T-helper 2 cell treated with Interferon-gamma antibody and Interleukin-4, amounts not matched to agents 5 μg/mL and 100 μg/mL, for 36 hours (primary cell): ENCODE data around the gene ANKS1B.
"Not testable (repeated sequence)": the region's sequence is repeated elsewhere in the genome, so short reads cannot be mapped to it uniquely, and the experiment has no call there.

Experiments
- DNase-seq: peaks from one replicate; pipeline ENCODE4 v3.0.0; 2021; ENCODE audit warnings: low spot score
- H3K27ac Mint-ChIP-seq: one replicate; pipeline ENCODE4 v1.8.0; 2021; ENCODE audit warnings: mild to moderate bottlenecking, mixed read lengths
- H3K27me3 Mint-ChIP-seq: one replicate; pipeline ENCODE4 v1.8.0; 2021; ENCODE audit warnings: low read depth, mixed read lengths
- H3K36me3 Mint-ChIP-seq: one replicate; pipeline ENCODE4 v1.8.0; 2021; ENCODE audit warnings: low read depth, mixed read lengths
- H3K4me1 Mint-ChIP-seq: one replicate; pipeline ENCODE4 v1.8.0; 2021; ENCODE audit warnings: low read depth, mixed read lengths
- H3K4me3 Mint-ChIP-seq: one replicate; pipeline ENCODE4 v1.8.0; 2022; ENCODE audit warnings: mild to moderate bottlenecking, moderate library complexity, mixed read lengths
- H3K9me3 Mint-ChIP-seq: one replicate; pipeline ENCODE4 v1.8.0; 2021; ENCODE audit warnings: mixed read lengths

Gene ANKS1B

DNA sequence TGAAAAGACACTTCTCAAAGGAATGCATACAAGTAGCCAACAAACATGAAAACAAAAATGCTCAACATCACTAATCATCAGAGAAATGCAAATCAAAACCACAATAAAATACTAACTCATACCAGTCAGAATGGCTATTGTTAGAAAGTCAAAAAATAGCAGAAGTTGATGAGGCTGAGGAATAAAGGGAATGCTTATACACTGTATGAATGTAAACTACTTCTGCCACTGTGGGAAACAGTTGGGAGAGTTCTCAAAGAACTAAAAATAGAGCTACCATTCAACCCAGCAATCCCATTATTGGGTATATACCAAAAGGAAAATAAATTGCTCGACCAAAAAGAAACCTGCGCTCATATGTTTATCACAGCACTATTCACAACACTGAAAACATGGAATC, 360.1 kb downstream of the ANKS1B start:
- not testable (repeated sequence) for H3K4me1 Mint-ChIP-seq, H3K9me3 Mint-ChIP-seq, H3K36me3 Mint-ChIP-seq, H3K27ac Mint-ChIP-seq, H3K4me3 Mint-ChIP-seq, H3K27me3 Mint-ChIP-seq, DNase-seq

DNA sequence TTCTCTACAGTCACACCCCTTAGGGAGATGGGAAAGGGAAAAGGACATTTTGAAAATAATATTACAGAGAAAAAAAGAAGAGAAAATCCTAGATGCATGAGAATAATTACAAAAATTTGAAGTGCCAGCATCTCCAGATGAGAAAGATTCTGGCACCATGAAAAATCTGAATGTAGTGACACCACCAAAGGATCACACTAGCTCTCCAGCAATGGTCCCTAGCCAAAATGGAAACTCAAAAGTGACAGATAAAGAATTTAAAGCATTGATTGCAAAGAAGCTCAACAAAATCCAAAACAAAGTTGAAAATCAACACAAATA, 364.6 kb downstream of the ANKS1B start:
- DNase-seq, result no peak
- Mint-ChIP-seq H3K9me3 (no peaks in the 10 kb centered on the region), H3K27me3 (no peaks in the 10 kb centered on the region), H3K36me3 (no peaks in the 10 kb centered on the region), H3K27ac (no peak overlapping the region), H3K4me3 (no peak overlapping the region), H3K4me1 (no peaks in the 10 kb centered on the region)

GRCh38 chr12:99619389-99620158, 365.2 kb downstream of the ANKS1B start:
- H3K27ac Mint-ChIP-seq, result no peak overlapping the region
- no peaks in the 10 kb centered on the region for H3K27me3 Mint-ChIP-seq
- no peaks in the 10 kb centered on the region for H3K36me3 Mint-ChIP-seq
- H3K4me3 Mint-ChIP-seq, result no peak overlapping the region
- H3K4me1 Mint-ChIP-seq, result no peaks in the 10 kb centered on the region
- H3K9me3 Mint-ChIP-seq, result no peaks in the 10 kb centered on the region
- DNase-seq, result no peak

DNA sequence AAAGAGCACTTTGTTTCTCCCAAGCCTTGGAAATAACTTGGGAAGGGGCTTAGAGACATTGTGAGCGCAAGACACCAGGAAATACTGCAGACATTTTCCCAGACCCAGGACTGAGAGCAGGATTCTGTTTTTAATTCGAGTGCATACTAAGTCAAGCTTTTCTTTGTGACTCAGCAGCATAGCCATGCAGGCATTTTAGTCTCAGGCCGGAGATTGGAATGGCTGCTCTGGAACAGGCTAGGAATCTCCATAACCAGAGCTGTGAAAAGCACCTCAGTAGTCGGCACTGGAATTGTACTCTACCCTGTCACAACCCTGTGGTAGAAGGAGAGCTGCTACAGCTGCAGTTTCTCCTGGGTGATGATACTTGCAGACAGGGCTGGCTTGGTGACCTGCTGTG, 366.1 kb downstream of the ANKS1B start:
- no peak overlapping the region for H3K27ac Mint-ChIP-seq
- no peak overlapping the region for H3K4me3 Mint-ChIP-seq
- no peaks in the 10 kb centered on the region for H3K4me1 Mint-ChIP-seq
- H3K9me3 Mint-ChIP-seq, result no peaks in the 10 kb centered on the region
- H3K27me3 Mint-ChIP-seq, result no peaks in the 10 kb centered on the region
- DNase-seq, result no peak
- H3K36me3 Mint-ChIP-seq, result no peaks in the 10 kb centered on the region

GRCh38 chr12:99611599-99611998, 373.1 kb downstream of the ANKS1B start:
- H3K27ac Mint-ChIP-seq, result no peak overlapping the region
- H3K4me3 Mint-ChIP-seq, result no peak overlapping the region
- no peaks in the 10 kb centered on the region for H3K27me3 Mint-ChIP-seq
- DNase-seq, result no peak
- no peaks in the 10 kb centered on the region for H3K4me1 Mint-ChIP-seq
- no peaks in the 10 kb centered on the region for H3K9me3 Mint-ChIP-seq
- H3K36me3 Mint-ChIP-seq, result no peaks in the 10 kb centered on the region

DNA sequence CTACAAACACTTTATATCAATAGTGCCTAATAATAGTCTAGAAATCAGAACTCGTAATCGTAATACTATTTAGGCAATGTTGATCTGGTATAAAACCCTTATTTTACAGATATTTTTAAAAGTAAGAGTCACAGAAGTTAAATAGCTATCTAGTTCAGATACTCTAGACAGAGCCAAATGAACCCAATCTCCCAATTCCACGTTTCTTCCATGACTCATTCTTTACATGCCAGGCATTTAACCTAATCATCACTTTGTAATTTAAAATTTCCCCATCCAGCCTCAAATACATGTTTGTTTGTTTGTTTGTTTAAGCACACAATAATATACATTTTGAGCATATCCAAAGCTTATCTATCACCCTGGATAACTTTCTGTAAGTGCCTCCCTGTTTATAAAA, 373.6 kb downstream of the ANKS1B start:
- DNase-seq, result no peak
- H3K9me3 Mint-ChIP-seq, result no peaks in the 10 kb centered on the region
- H3K4me3 Mint-ChIP-seq, result no peak overlapping the region
- H3K27ac Mint-ChIP-seq, result no peak overlapping the region
- H3K27me3 Mint-ChIP-seq, result no peaks in the 10 kb centered on the region
- no peaks in the 10 kb centered on the region for H3K4me1 Mint-ChIP-seq
- H3K36me3 Mint-ChIP-seq, result no peaks in the 10 kb centered on the region

DNA sequence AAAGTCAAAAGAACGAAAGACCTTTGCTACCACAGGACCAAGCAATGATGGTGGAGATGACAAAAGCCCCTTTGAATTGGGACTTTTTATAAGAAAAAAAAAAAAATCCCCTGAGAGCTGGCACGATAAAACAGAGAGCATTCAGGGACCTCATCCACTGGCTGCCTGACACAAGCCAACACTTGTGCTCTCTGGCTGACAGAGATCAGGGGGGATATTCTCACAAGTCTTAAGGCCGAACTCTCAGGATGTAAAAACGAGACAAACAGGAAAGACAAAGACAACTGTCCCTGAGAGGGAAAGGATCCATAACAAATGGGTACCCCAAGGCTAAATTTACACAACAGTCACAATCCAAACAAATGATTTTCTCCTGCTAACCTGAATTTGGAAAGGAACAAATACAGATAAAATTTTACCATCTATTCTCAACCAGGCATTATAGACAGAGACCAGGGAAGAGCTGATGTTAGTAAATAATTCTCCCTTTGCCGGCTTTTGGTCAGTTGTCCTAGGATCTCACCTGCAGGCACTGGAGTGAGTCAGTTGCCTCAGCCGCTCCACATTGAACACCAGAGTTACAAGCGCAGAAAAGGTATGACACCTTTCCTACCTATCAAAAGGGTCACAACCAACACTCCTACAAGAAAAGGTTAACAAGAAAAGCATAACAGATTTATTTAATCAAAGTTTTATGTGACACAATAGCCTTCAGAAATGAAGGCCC, 375.1 kb downstream of the ANKS1B start:
- Mint-ChIP-seq H3K27ac (no peak overlapping the region), H3K9me3 (no peaks in the 10 kb centered on the region)

GRCh38 chr12:99600388-99600787, 384.3 kb downstream of the ANKS1B start:
- no peak overlapping the region for H3K27ac Mint-ChIP-seq

More for the DNA sequence above, 375.1 kb downstream of the ANKS1B start:
- Mint-ChIP-seq H3K27me3 (no peaks in the 10 kb centered on the region), H3K4me3 (no peak overlapping the region), H3K36me3 (no peaks in the 10 kb centered on the region), H3K4me1 (no peaks in the 10 kb centered on the region)
- DNase-seq, result no peak

GRCh38 chr12:99598785-99599184, 386.0 kb downstream of the ANKS1B start:
- Mint-ChIP-seq H3K4me3 (no peak overlapping the region), H3K4me1 (no peaks in the 10 kb centered on the region), H3K27me3 (no peaks in the 10 kb centered on the region), H3K36me3 (no peaks in the 10 kb centered on the region), H3K27ac (no peak overlapping the region), H3K9me3 (no peaks in the 10 kb centered on the region)
- no peak for DNase-seq

More at GRCh38 chr12:99600388-99600787, 384.3 kb downstream of the ANKS1B start:
- H3K27me3 Mint-ChIP-seq, result no peaks in the 10 kb centered on the region
- no peak for DNase-seq
- H3K4me3 Mint-ChIP-seq, result no peak overlapping the region
- H3K9me3 Mint-ChIP-seq, result no peaks in the 10 kb centered on the region
- H3K4me1 Mint-ChIP-seq, result no peaks in the 10 kb centered on the region
- H3K36me3 Mint-ChIP-seq, result no peaks in the 10 kb centered on the region

DNA sequence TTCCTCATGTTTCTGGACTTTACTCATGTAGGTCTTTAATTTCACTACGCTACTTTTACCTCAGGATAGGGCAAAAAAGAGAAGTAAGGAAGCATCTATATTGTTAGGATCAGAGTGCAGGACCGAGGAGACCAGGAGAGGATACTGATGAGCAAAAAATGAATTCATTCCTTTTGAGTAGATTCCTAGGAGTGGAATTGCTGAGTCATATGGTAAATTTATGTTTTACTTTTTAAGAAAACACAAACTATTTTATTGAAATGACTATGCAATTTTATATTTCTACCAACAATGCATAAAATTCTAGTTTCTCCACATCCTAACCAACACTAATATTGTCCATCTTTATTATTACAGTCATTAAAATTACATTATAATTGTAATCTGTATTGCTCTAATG, 388.0 kb downstream of the ANKS1B start:
- Mint-ChIP-seq H3K4me1 (no peaks in the 10 kb centered on the region), H3K4me3 (no peak overlapping the region)

GRCh38 chr12:99577125-99577524, 407.6 kb downstream of the ANKS1B start:
- not testable (repeated sequence) for H3K27ac Mint-ChIP-seq, H3K9me3 Mint-ChIP-seq, H3K36me3 Mint-ChIP-seq, H3K4me3 Mint-ChIP-seq, H3K4me1 Mint-ChIP-seq, H3K27me3 Mint-ChIP-seq, DNase-seq

More for the DNA sequence above, 388.0 kb downstream of the ANKS1B start:
- Mint-ChIP-seq H3K36me3 (no peaks in the 10 kb centered on the region), H3K27ac (no peak overlapping the region), H3K27me3 (no peaks in the 10 kb centered on the region), H3K9me3 (no peaks in the 10 kb centered on the region)
- no peak for DNase-seq

GRCh38 chr12:99573980-99574379, 410.8 kb downstream of the ANKS1B start:
- no peak for DNase-seq
- Mint-ChIP-seq H3K9me3 (no peaks in the 10 kb centered on the region), H3K27me3 (no peaks in the 10 kb centered on the region), H3K27ac (no peak overlapping the region), H3K36me3 (no peaks in the 10 kb centered on the region), H3K4me1 (no peaks in the 10 kb centered on the region), H3K4me3 (no peak overlapping the region)

GRCh38 chr12:99567072-99567471, 417.7 kb downstream of the ANKS1B start:
- Mint-ChIP-seq H3K4me3 (no peak overlapping the region), H3K27ac (no peak overlapping the region), H3K27me3 (no peaks in the 10 kb centered on the region), H3K36me3 (no peaks in the 10 kb centered on the region), H3K9me3 (peaks cover 9% of the 10 kb centered on the region), H3K4me1 (no peaks in the 10 kb centered on the region)
- DNase-seq, result no peak

GRCh38 chr12:99558109-99558508, 426.6 kb downstream of the ANKS1B start:
- H3K27ac Mint-ChIP-seq, result no peak overlapping the region
- peaks cover 13% of the 10 kb centered on the region for H3K9me3 Mint-ChIP-seq
- H3K27me3 Mint-ChIP-seq, result no peaks in the 10 kb centered on the region
- no peaks in the 10 kb centered on the region for H3K4me1 Mint-ChIP-seq
- no peaks in the 10 kb centered on the region for H3K36me3 Mint-ChIP-seq
- H3K4me3 Mint-ChIP-seq, result no peak overlapping the region
- DNase-seq, result no peak

- no peak overlapping the region for H3K27ac Mint-ChIP-seq
- no peaks in the 10 kb centered on the region for H3K27me3 Mint-ChIP-seq
- no peak overlapping the region for H3K4me3 Mint-ChIP-seq
- no peaks in the 10 kb centered on the region for H3K36me3 Mint-ChIP-seq
- H3K9me3 Mint-ChIP-seq, result peaks cover 15% of the 10 kb centered on the region
- no peak for DNase-seq
- no peaks in the 10 kb centered on the region for H3K4me1 Mint-ChIP-seq
Observed at GRCh38 chr12:99553461-99553860, 431.3 kb downstream of the ANKS1B start.
